ENCODE data around the gene CDKN2B.
"Not testable (repeated sequence)": the region's sequence is repeated elsewhere in the genome, so short reads cannot be mapped to it uniquely, and the experiment has no call there.

Gene CDKN2B, protein sequence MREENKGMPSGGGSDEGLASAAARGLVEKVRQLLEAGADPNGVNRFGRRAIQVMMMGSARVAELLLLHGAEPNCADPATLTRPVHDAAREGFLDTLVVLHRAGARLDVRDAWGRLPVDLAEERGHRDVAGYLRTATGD

DNA sequence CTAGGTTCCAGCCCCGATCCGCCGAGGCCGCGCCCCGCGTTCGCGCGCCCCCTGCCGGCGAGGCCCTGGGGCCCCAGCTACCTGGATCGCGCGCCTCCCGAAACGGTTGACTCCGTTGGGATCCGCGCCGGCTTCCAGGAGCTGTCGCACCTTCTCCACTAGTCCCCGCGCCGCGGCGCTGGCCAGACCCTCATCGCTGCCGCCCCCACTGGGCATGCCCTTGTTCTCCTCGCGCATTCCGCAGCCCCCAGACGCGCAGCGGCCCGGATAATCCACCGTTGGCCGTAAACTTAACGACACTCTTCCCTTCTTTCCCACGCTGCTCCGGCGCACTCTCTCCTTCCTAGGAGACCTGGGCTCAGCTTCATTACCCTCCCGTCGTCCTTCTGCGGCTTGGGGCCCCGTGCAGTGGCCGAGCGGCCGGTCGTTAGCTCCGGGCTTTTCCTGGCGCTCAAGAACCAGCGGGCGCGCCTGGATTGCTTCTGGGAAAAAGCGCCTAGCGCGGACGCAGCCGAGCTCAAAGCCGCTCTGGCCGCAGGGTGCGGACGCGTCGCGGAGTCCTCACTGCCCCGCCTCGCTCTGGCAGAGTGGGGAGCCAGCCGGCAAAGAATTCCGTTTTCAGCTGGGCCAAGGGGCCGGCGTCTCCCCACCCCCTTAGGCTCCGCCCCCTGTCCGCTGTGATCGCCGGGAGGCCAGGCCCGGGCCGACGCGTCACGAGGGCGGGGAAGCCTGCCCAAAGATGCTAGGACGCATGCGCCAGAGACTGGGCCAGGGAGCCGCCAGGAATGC, at the start of gene CDKN2B:
Gene CDKN2B (minus strand): TSS at position 589 of the 789 bp plus-strand sequence. CDS start 352 bp downstream, at position 237.
- DNase-seq: peak; percentile 91 to 95
- TF ChIP-seq POLR2A (IDR thresholded peaks at IDR 0.05; ENCODE audit: low read length) (peak; percentile 65), GATA1 (IDR thresholded peaks at IDR 0.05; ENCODE audit: low read depth, low read length) (no peak)

DNA sequence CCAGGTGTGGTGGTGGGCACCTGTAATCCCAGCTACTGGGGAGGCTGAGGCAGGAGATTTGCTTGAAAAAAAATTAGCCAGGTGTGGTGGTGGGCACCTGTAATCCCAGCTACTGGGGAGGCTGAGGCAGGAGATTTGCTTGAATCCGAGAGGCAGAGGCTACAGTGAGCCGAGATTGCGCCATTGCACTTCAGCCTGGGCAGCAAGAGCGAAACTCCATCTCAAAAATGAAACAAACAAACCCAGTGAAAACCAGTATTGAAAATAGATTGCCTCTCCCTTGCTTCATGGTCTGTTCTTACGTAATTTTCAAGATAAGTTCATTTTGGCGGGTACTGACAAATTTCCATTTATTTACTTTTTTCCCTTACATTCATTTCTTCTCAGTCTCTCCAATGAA, 48.9 kb upstream of the CDKN2B start:
- DNase-seq: not testable (repeated sequence)

DNA sequence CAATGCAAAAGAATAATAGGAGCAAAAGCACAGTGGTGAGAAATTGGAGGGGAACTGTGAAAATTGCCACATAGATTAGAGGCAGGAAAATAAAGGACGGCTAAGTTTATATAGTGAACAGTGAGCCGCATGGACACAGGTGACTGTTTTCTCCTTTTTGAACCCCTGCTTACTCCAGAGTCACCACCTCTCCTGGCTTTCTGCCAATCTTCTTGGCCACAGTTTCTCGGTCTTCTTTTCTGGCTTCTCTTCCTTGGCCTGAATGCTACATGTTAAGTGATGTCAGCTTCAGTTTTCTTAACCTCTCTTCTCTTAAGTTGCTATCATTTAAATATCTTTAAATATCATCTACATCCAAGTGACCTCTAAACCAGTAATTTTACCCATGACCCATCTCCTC, 47.3 kb upstream of the CDKN2B start:
- no peak for TF ChIP-seq GATA1 (IDR thresholded peaks at IDR 0.05; ENCODE audit: low read depth, low read length)
- no peak for TF ChIP-seq POLR2A (IDR thresholded peaks at IDR 0.05; ENCODE audit: low read length)
- peak in 1 of 2 experiments; percentile 2 for DNase-seq

DNA sequence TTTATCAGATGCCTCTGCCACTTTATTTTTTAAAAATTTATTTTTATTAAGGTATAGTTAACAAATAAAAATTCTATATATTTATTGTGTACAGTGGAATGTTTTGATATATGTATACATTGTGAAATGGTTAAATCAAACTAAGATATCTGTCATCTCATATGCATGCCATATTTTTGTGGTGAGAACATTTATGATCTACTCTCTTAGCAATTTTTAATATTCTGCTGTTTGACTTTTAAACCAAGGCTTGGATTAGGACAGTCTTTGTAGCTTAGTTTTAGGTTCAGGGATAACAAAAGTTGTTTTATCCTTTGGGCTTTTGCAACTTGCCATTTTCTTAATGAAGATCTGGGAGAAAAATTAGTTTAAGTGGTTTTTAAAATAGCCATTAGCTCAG, 46.0 kb upstream of the CDKN2B start:
- TF ChIP-seq POLR2A (IDR thresholded peaks at IDR 0.05; ENCODE audit: low read length) (no peak), GATA1 (IDR thresholded peaks at IDR 0.05; ENCODE audit: low read depth, low read length) (no peak)
- DNase-seq: no peak

DNA sequence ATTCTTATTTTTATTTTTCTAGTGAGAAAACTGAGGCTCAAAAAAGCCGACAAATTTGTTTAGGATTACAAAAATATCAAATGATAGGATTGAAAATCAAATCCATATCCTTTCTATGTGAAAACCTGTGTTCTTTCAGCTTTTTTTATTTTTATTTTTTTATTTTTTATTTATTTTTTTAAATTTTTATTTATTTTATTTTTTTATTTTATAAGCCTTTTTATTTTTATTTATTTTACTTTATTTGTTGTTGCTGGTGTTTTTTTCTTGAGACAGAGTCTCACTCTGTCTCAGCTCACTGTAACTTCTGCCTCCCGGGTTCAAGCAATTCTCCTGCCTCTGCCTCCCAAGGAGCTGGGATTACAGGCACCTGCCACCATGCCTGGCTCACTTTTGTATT, 45.4 kb upstream of the CDKN2B start:
- TF ChIP-seq GATA1 (IDR thresholded peaks at IDR 0.05; ENCODE audit: low read depth, low read length) (no peak), POLR2A (IDR thresholded peaks at IDR 0.05; ENCODE audit: low read length) (no peak)
- no peak for DNase-seq

DNA sequence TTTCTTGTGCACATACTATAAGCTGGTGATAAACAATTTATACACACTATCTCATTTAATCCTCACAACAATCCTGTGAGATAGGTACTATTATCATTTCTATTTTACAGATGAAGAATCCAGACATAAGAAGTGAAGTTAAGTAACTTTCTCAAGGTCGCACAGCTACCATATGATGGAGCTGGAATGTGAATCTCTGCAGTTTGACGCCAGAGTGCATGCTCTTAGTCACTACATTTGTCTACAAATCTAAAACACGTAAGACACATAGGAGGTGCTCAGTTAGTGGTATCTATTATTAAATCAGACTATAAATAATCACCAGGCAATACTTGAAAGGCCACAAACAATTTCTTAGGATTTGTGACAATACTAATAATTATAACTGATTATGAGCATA, 45.0 kb upstream of the CDKN2B start:
- DNase-seq: no peak
- TF ChIP-seq POLR2A (IDR thresholded peaks at IDR 0.05; ENCODE audit: low read length) (no peak), GATA1 (IDR thresholded peaks at IDR 0.05; ENCODE audit: low read depth, low read length) (no peak)

DNA sequence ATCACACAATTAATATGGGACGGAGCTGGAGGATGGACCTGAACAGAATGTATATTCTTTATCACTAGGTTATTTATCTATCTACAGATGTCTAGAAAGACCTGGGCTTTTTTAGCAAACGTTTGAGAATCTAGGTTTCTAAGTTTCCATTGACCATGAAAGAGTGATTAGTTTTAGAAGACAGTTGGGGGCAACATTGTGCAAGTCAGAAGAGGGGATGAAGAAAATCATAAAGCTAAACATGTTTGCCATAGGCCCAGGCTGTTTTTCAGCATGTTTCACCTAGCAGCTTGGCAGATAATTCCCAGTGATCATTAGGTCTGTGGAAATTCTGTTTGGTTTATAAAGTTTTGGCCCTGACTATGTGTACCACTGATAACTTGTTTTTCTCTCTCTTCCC, 44.1 kb upstream of the CDKN2B start:
- TF ChIP-seq POLR2A (IDR thresholded peaks at IDR 0.05; ENCODE audit: low read length) (no peak), GATA1 (IDR thresholded peaks at IDR 0.05; ENCODE audit: low read depth, low read length) (no peak)
- no peak for DNase-seq

DNA sequence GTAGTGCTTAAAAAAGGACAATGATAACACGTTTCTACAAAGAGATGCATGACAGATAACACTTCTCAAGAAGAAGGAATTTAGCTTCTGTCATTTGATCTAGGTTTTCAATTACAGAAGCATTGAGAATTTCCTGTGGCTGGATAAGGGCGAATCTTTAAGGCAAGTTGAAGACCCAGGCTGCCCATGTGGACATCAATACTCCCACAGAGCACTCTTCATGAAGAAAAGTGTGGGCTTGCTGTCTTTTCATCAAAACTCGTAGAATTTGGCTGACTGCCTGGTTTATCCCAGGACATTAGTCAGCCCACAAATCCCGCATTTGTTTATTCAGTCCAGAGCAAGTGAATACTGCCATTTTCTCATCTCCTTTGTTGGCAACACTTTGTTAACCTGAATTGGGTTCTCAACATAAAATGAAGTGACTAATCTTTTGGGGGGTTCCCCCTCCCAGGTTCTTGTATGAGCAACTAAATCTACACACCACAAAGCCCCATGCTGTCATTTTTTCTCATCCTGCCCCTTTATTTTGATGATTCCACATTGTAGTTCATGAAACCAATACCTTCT, 43.4 kb upstream of the CDKN2B start:
- DNase-seq: no peak
- TF ChIP-seq POLR2A (IDR thresholded peaks at IDR 0.05; ENCODE audit: low read length) (no peak), GATA1 (IDR thresholded peaks at IDR 0.05; ENCODE audit: low read depth, low read length) (no peak)

DNA sequence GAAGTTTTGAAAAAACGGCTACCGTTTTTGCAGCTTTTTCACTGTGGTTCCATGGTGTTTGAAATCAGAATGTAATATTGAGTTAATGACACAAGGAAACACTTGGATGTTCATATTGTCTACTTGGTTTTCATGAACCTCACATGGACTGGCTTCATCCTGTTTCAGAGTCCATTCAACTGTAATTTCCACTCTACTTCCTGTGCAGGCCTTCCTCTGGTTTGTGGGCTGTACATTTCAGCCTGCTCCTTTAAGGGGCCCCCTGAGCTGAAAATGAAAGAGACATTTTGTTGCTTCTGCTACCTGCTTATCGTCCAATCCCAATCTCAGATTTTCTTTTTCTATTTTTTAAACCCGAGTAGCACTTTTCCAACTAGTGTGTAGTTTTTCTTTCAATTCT, 41.8 kb upstream of the CDKN2B start:
- no peak for DNase-seq
- TF ChIP-seq GATA1 (IDR thresholded peaks at IDR 0.05; ENCODE audit: low read depth, low read length) (no peak), POLR2A (IDR thresholded peaks at IDR 0.05; ENCODE audit: low read length) (no peak)

DNA sequence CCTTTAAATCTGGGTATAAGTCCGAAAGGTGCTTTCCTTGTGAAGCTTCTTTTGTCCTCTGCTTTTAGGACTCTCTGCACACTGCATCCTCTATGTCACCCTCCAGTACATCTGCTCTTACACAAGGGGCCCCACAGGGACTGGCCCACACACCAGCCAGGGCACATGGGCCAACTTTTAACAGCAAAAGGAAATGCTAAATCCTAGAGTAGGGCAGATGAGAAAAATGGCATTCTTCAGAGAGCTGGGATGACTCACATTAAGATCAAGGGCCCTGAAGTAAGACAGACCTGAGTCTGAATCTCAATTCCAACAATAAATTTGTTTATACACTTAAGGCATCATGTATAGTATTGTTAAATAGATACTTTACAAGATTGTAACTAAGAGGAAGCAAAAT, 40.3 kb upstream of the CDKN2B start:
- no peak for DNase-seq
- no peak for TF ChIP-seq POLR2A (IDR thresholded peaks at IDR 0.05; ENCODE audit: low read length)
- no peak for TF ChIP-seq GATA1 (IDR thresholded peaks at IDR 0.05; ENCODE audit: low read depth, low read length)

DNA sequence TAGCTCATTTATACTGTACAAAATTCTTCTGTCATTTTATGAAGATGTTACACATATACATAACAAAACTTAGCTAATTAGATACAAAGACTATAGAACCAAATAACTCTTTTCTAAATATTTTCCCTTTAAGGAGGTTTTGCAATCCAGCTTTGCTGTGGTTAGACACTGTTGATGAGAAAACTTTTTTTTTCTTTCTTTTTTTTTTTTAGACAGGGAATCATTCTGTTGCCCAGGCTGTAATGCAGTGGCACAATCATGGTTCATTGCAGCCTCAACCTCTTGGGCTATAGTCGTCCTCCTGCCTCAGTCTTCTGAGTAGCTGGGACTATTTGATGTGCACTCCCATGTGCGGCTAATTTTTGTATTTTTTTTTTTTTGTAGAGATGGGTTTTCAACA, 38.5 kb upstream of the CDKN2B start:
- TF ChIP-seq GATA1 (IDR thresholded peaks at IDR 0.05; ENCODE audit: low read depth, low read length) (no peak), POLR2A (IDR thresholded peaks at IDR 0.05; ENCODE audit: low read length) (no peak)
- DNase-seq: no peak

DNA sequence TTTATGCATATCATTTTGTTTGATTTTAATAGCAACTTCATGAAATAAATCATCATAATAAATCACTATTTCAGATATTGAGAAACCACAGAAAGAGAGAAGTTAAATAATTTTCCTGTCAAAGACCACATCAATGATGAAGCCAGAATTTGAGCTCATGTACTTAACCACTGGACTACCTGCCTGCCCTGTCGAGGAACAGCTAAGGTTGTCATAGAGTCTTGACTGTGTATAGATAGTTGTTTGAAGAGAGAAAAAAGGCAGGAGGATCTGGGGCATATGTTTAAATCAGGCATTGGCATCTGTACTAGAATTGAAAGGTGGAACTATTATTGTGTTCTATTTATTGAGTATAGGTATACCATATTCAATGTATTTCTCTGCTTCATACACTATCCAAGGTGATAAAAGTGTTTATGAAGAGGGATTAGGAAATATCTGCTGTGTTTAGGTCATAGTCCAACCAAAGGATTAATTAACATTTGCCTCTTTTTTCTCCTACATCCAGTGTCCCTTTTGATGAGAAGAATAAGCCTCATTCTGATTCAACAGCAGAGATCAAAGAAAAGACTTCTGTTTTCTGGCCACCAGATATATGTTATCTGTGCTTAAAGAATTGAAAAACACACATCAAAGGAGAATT, 37.3 kb upstream of the CDKN2B start:
- TF ChIP-seq GATA1 (IDR thresholded peaks at IDR 0.05; ENCODE audit: low read depth, low read length) (no peak), POLR2A (IDR thresholded peaks at IDR 0.05; ENCODE audit: low read length) (no peak)
- DNase-seq: no peak

DNA sequence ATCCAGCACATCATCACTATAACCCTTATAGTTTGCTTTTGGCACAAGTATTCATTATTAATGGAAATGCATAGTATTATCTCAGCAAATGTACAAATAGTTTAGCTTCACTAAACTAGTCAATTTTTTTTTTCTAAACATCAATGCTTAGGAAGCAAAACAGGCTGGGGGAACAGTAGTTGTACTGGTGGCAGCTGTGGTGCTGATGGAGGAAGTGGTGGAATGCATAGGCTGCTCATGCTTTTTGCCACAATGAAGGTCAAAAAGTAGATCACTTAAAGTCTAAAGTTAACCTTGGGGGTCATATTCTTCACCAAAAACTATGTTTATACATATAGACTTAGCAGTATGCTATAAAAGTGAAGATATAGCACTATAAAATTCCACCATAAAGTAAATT, 36.3 kb upstream of the CDKN2B start:
- TF ChIP-seq GATA1 (IDR thresholded peaks at IDR 0.05; ENCODE audit: low read depth, low read length) (no peak), POLR2A (IDR thresholded peaks at IDR 0.05; ENCODE audit: low read length) (no peak)
- DNase-seq: no peak

DNA sequence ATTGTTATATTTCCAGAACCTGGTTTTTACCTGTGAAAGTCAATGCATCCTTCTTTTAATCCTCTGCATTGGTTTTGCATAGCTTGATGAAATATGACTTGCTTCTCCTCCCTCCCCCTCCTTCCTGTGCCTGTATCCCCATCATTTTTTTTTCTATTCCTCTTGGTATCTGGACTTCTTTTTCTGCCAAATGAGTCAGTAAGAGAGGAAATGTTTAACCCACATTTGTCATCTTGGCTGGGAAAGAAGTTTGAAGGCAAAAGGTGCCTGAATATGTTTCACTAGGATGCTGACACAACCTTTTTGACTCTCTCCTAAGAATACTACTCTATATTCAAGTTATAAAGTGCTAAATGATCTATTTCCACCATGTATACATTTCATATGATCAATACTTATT, 35.5 kb upstream of the CDKN2B start:
- no peak for DNase-seq
- TF ChIP-seq GATA1 (IDR thresholded peaks at IDR 0.05; ENCODE audit: low read depth, low read length): no peak
- no peak for TF ChIP-seq POLR2A (IDR thresholded peaks at IDR 0.05; ENCODE audit: low read length)
